GM10248 (cell line): ENCODE data around the gene ADAMTS6.

Experiments used
- CTCF ChIA-PET: fragments of 300-600 bp; sonication (Branson Sonifier 250); formaldehyde crosslinking; extraction: SDS; loops from one replicate; lab custom pipeline; 2021; ENCODE audit warnings: antibody characterized with exemption; lab: Yijun Ruan, JAX
- POLR2A ChIA-PET: fragments of 350-650 bp; sonication (Branson Sonifier 250); formaldehyde crosslinking; extraction: SDS; loops from one replicate; lab custom pipeline; 2020; ENCODE audit warnings: antibody characterized with exemption; lab: Yijun Ruan, JAX
- DNase-seq: peaks from one replicate; pipeline ENCODE4 v3.0.0; 2012; ENCODE audit errors: extremely low spot score
- TF ChIP-seq, protein P1 (sequence below): IDR thresholded peaks from 2 replicates; pipeline ENCODE4 v1.5.1; 2012; ENCODE audit warnings: mild to moderate bottlenecking, low read depth; ENCODE audit errors: extremely low read depth, missing control alignments, control extremely low read depth

ADAMTS6 gene

DNA sequence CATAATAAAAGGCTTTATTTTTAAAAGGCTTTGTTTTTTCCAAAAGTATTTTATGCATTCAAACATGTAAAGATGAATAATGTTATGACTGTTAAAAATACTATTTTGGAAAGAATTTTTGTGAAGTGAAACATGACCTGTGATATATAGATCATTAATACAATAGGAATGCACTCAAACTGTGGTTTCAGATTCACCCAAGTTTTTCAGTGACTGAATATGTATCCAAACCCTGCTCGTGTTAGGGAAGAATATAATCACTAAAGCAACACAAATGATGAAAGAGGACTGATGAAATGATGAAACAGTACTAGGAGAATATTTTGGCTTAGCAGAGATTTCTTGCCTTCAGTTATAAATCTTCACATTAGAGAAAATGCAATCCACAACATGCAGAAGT is 278.0 kb downstream of the ADAMTS6 start:
- no peak for DNase-seq
- TF ChIP-seq, protein P1, sequence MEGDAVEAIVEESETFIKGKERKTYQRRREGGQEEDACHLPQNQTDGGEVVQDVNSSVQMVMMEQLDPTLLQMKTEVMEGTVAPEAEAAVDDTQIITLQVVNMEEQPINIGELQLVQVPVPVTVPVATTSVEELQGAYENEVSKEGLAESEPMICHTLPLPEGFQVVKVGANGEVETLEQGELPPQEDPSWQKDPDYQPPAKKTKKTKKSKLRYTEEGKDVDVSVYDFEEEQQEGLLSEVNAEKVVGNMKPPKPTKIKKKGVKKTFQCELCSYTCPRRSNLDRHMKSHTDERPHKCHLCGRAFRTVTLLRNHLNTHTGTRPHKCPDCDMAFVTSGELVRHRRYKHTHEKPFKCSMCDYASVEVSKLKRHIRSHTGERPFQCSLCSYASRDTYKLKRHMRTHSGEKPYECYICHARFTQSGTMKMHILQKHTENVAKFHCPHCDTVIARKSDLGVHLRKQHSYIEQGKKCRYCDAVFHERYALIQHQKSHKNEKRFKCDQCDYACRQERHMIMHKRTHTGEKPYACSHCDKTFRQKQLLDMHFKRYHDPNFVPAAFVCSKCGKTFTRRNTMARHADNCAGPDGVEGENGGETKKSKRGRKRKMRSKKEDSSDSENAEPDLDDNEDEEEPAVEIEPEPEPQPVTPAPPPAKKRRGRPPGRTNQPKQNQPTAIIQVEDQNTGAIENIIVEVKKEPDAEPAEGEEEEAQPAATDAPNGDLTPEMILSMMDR = no peak
- ChIA-PET POLR2A (no interaction called here), CTCF (interaction anchor here (1.1 kb wide), 1 partner anchor 13 kb away, joined by 3 read pairs; no protein-coding TSS in a partner anchor)

DNA sequence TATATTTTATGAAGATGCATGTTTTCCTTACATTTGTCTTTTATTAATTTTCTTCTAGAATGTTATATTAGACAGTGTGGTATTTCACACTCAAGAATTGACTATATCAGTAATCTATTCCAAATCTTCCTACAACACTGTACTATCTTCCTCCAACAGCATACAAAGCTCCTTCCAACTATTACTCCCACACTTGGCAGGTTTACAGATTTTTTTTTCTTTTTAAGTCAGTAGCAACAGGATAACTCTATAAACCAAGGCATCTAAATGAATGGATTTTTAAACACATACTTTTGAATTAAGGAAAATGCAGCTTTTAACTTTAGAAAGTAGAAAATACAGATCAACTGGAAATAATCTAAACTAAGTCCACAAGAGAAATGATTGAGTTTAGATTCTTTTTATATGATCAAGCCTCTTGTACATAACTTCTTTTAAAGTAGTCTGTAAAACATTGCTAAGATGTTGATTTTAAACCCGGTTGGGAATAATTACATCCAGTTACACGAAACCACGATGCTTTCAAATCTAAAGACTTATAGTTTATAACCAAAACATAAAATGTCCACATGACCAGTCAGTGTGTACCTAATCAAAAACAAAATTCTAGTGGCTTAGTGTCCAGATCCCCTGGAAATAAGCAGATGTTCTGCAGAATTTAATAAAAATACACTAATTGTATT is 281.6 kb downstream of the ADAMTS6 start:
- no peak for DNase-seq
- CTCF ChIA-PET = no interaction called here
- POLR2A ChIA-PET = no interaction called here
- TF ChIP-seq, protein P1 = no peak

DNA sequence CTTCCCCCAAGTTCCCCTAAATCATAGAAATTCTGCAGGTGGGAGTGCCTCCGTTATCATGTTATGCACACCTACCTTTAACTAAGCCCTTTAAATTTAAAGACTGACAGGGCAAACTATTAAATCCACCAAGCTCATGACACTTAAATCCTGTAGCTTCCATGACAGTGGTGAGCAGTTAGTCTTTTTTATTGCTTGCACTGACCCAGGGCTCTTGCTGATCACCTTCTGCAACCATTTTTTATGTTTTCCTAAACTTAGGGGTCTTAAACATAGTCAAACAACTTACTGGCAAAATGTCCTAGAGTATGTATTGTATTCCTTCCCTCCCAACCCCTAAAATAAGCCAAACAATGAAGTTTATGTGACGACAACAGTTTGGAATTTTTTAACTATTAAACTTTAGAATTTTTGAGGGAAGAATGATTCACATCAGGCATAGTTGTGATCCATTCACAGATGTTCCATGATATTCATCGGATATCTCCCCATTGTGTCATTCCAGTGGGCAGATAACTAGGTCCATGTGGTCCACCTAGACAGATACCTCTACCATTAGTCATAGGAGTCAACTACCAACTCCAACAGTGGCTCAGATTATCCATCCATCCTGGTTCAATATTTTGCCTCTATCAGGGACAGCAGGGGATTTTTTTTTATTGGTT is 283.1 kb downstream of the ADAMTS6 start:
- ChIA-PET POLR2A (no interaction called here), CTCF (interaction anchor here (0.6 to 0.7 kb wide), 2 partner anchors 19 to 95 kb away, joined by 3 read pairs; no protein-coding TSS in a partner anchor)
- TF ChIP-seq, protein P1 = no peak
- DNase-seq = no peak

DNA sequence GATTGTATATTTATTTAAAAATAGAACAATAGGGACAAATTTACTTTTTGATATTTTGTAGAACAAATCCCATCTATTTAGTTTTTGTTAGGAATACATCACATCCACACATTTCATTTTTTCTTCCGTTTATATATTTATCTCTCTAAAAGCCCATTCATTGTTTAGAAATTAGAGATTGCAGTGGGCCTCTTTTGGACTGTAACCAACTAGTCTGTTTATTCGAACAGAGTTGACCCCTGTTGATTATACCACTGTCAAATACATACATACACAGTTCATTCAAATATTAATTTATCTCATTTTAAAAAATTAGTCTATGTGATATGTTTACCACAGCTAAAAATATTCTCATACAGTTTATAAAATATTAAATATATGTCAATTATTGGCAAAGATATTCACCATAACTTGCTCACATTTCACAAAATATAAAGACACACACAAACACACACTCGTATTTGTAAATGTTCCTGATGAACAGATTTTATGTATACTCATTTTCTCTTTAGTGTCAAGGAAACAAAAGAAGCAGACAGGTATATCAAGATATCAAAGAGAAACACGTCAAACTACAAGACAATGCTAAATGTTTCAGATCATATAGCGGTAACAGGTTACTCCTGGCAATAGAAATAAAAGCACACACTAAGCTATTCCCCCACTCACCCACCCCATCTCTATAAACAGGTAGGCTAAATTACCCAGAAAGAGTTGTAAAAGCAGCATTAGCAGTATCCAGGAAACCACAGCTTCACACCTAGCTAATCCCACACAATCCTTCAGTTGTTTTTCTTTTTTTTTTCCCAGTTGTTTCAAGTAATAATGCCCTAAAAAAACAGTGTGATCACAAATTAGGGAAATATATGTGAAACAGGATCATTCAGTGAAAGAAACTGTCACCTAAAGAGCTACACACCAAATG is 283.9 kb downstream of the ADAMTS6 start:
- POLR2A ChIA-PET = no interaction called here
- CTCF ChIA-PET = interaction anchor here (0.6 to 0.7 kb wide), 2 partner anchors 18 to 94 kb away, joined by 3 read pairs; no protein-coding TSS in a partner anchor
- TF ChIP-seq, protein P1 = no peak
- DNase-seq = no peak

DNA sequence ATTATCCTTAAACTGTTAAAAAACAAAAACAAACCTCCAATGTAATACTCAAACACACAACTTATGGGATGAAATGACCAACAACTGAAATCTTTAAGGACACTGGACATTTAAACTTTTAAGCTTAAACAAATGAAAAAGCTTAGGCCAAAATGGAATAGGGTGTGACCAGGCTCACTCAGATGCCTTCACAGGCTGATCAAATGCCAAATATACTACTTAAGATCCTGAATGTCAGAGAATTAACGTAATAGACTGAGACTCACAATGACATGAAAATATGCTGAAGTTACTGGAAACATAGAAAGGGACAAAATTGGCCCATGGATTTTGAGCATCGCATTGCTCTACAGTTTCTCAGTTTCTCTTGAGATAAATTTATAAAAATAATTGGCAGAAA is 286.8 kb downstream of the ADAMTS6 start:
- TF ChIP-seq, protein P1 = no peak
- ChIA-PET POLR2A (no interaction called here), CTCF (no interaction called here)
- DNase-seq = no peak

DNA sequence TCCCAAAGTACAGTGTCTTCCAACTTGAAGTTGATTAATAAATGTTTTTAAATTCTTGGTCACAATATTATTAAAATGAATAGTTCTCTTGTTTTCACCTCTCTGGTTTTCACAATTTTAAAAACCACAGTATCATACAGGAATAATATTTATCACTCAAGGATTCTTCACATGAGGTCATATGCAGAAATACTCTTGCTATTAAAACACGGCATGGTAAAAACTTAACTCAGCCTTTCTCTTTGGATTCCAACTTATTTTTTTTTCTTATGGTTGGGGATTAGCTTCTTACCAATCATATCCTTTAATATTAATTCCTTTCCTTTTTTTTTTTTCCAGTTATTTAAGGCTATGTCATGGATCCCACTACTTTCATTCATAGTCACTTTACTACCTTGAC is 289.4 kb downstream of the ADAMTS6 start:
- POLR2A ChIA-PET = no interaction called here
- no peak for DNase-seq

More for the DNA sequence above, 289.4 kb downstream of the ADAMTS6 start:
- CTCF ChIA-PET = no interaction called here
- TF ChIP-seq, protein P1 = no peak
